K562 (cell line): Measurements from ENCODE around the gene ACP5. TPM values are rescaled to one million over a fixed set of nuclear protein-coding genes. Genes with fewer than 3 reads are reported as not detected.
"Not testable (repeated sequence)": the region's sequence is repeated elsewhere in the genome, so short reads cannot be mapped to it uniquely, and the experiment has no call there.

Source experiments
- ATAC-seq: fragments of 200-7000 bp; cut with Tn5 transposase; 3 replicates; pipeline ENCODE4 v1.9.1; 2020; ENCODE audit warnings: moderate library complexity
- BruUV-seq: library from RNA; stranded (reverse); fragments of 400-500 nt; replicated peaks from 2 replicates; lab custom pipeline; 2021; lab: Mats Ljungman, UMichigan
- CTCF ChIA-PET: fragments of 300-600 bp; formaldehyde crosslinking; extraction: SDS; loops from one replicate; lab custom pipeline; 2021; ENCODE audit warnings: low intra/inter-chr PET ratio; lab: Yijun Ruan, JAX
- POLR2A ChIA-PET: fragments of 300-600, 350-650 bp; sonication (Branson Sonifier 250); formaldehyde crosslinking; extraction: SDS; loops from one replicate; lab custom pipeline; 2021; ENCODE audit warnings: antibody characterized with exemption, inconsistent platforms; lab: Yijun Ruan, JAX
- DNase-seq, 4 experiments: peaks; one replicate each; pipeline versions ENCODE4 v3.0.0 to v3.0.0-alpha.2; 2011 to 2018; ENCODE audit warnings: low spot score in 3 of 4, mixed read lengths in 3 of 4; ENCODE audit errors: extremely low read depth in 1 of 4
- FAIRE-seq: peaks from 2 replicates; lab custom pipeline; 2011; peaks lifted over from hg19 to GRCh38; lab: Jason Lieb, UNC
- H2AFZ ChIP-seq: 2 replicates; pipeline ENCODE4 v1.6.0; 2011; ENCODE audit warnings: low read depth, low read length, control low read depth, inconsistent platforms
- H3K27ac ChIP-seq: fragments of 200-600 bp; 3 replicates; pipeline ENCODE4 v1.8.0; 2011; ENCODE audit warnings: low read depth, mild to moderate bottlenecking, control low read depth, inconsistent platforms, low read length, moderate library complexity, mixed read lengths; ENCODE audit errors: extremely low read depth
- H3K27me3 ChIP-seq, 2 experiments: fragments of 300-600 bp in 1 of 2; 2 replicates in 1 of 2; 3 replicates in 1 of 2; pipeline versions ENCODE4 v1.6.0 to v1.8.0; 2011; ENCODE audit warnings: inconsistent platforms in 2 of 2, low read length in 2 of 2, mild to moderate bottlenecking in 1 of 2, mixed read lengths in 1 of 2, moderate library complexity in 1 of 2; ENCODE audit not compliant: control insufficient read depth in 2 of 2, insufficient read depth in 2 of 2
- H3K36me3 ChIP-seq: fragments of 300-600 bp; 3 replicates; pipeline ENCODE4 v1.8.0; 2011; ENCODE audit warnings: mild to moderate bottlenecking, low read length, inconsistent platforms; ENCODE audit not compliant: control insufficient read depth, insufficient read depth
- H3K4me1 ChIP-seq, 2 experiments: fragments of 200-600 bp in 1 of 2; replicated peaks in 1 of 2; 2 replicates in 1 of 2; 3 replicates in 1 of 2; pipeline versions ENCODE4 v1.5.1 to v1.8.0; 2011; ENCODE audit warnings: inconsistent platforms in 2 of 2, low read length in 2 of 2, mild to moderate bottlenecking in 1 of 2, mixed read lengths in 1 of 2, moderate library complexity in 1 of 2; ENCODE audit not compliant: control insufficient read depth in 2 of 2, insufficient read depth in 2 of 2
- H3K4me2 ChIP-seq: 2 replicates; pipeline ENCODE4 v1.6.1; 2011; ENCODE audit warnings: low read length, control low read depth, inconsistent platforms, mixed read lengths; ENCODE audit not compliant: insufficient read depth
- H3K4me3 ChIP-seq: fragments of 200-600 bp; sonication (generic), shearing (Covaris generic); 2 replicates; pipeline ENCODE4 v1.5.1; 2016; ENCODE audit warnings: control low read depth, inconsistent platforms
- H3K79me2 ChIP-seq: fragments of 200-600 bp; 3 replicates; pipeline ENCODE4 v1.8.0; 2011; ENCODE audit warnings: low read length, inconsistent platforms; ENCODE audit not compliant: control insufficient read depth, insufficient read depth
- H3K9ac ChIP-seq, 2 experiments: 2 replicates each; pipeline versions ENCODE4 v1.6.0 to v1.6.1; 2011; ENCODE audit warnings: low read depth in 2 of 2, low read length in 2 of 2, control low read depth in 1 of 2, inconsistent platforms in 1 of 2, mild to moderate bottlenecking in 1 of 2, mixed read lengths in 1 of 2; ENCODE audit not compliant: insufficient read depth in 1 of 2
- H3K9me1 ChIP-seq: one replicate; pipeline ENCODE4 v1.6.0; 2011; ENCODE audit warnings: inconsistent platforms, mild to moderate bottlenecking, low read length, moderate library complexity; ENCODE audit not compliant: control insufficient read depth, insufficient read depth
- H3K9me3 ChIP-seq: replicated peaks from 2 replicates; pipeline ENCODE4 v1.5.1; 2011; ENCODE audit warnings: low read depth, low read length, inconsistent platforms; ENCODE audit not compliant: control insufficient read depth, insufficient read depth
- H4K20me1 ChIP-seq: replicated peaks from 2 replicates; pipeline ENCODE4 v1.6.1; 2011; ENCODE audit warnings: low read length, inconsistent platforms, mixed read lengths; ENCODE audit not compliant: control insufficient read depth, insufficient read depth
- ATF3 ChIP-seq, 2 experiments: fragments of 450-650 bp in 1 of 2; sonication (generic) in 1 of 2; formaldehyde crosslinking in 1 of 2; IDR thresholded peaks in 1 of 2; conservative IDR thresholded peaks in 1 of 2; 2 replicates each; pipeline versions ENCODE4 v1.6.1 to v1.8.1; 2016 to 2023; ENCODE audit warnings: mild to moderate bottlenecking in 2 of 2, moderate library complexity in 2 of 2, inconsistent platforms in 1 of 2, missing genetic modification reagents in 1 of 2
- HMBOX1 ChIP-seq: sonication (generic); IDR thresholded peaks from 2 replicates; pipeline ENCODE4 v1.6.1; 2016
- ZNF212 ChIP-seq: fragments of 450-650 bp; formaldehyde crosslinking; IDR thresholded peaks from 2 replicates; pipeline ENCODE4 v1.4.0; 2020; ENCODE audit warnings: mild to moderate bottlenecking
- WGBS: fragments of 100-300 bp; shearing (Covaris generic); methylation state at CpG from one replicate; pipeline ENCODE4 v1.1.6; 2016; ENCODE audit warnings: low coverage, mixed read lengths; ENCODE audit not compliant: insufficient coverage; ENCODE audit errors: missing lambda C conversion rate; 5-methylcytosine and 5-hydroxymethylcytosine counted together
- in situ Hi-C: fragments of 300-500 bp; cut with MboI; formaldehyde crosslinking; loops from 4 replicates; pipeline ENCODE4 v1.15.0; 2018; ENCODE audit warnings: inconsistent platforms, mixed read lengths
- intact Hi-C: fragments of 100-400 bp; cut with micrococcal nuclease; formaldehyde crosslinking; loops from 2 replicates; pipeline ENCODE4 v1.14.2; 2022
- polyA plus RNA-seq, 8 experiments: library from polyadenylated mRNA; depleted of rRNA in 4 of 8; stranded (reverse) in 5 of 8; unstranded in 3 of 8; fragments of >200 nt; fragmentation: Nextera tagmentation in 2 of 8; fragmentation: Illumina TruSeq in 1 of 8; extraction: Ambion mirVana in 2 of 8; extraction: Trizol in 1 of 8; gene quantifications; 2 replicates each; pipeline versions ENCODE4 v1.2.1 to v1.2.3, GENCODE V29; 2011 to 2014; ENCODE audit warnings: inconsistent platforms in 1 of 8, missing spikeins in 1 of 8
- total RNA-seq, 7 experiments: library from RNA; depleted of rRNA in 6 of 7; stranded (reverse); fragments of >200 nt in 6 of 7; fragmentation: Illumina TruSeq in 2 of 7; extraction: Trizol in 2 of 7; gene quantifications; 2 replicates each; pipeline versions ENCODE4 v1.2.1 to v1.2.3, GENCODE V29; 2011 to 2021; ENCODE audit warnings: low replicate concordance in 1 of 7

The ACP5 gene
- total and polyA plus RNA-seq, 9 of the 15 experiments (the other 6 are each of a cell fraction or from before 2014, with no cell fraction given), result 0.06 to 1.1 (median 0.31) TPM; not detected in 1

GRCh38 chr19:11624069-11624463 is 46.6 kb upstream of the ACP5 start:
- no peak overlapping the region for H3K27ac ChIP-seq
- H3K4me1 ChIP-seq, result peaks cover 3 to 5% of the 10 kb centered on the region in 2 experiments; a peak in 3 of 5 replicates
- intact Hi-C loops, result no loop called here
- H4K20me1 ChIP-seq, result no peaks in the 10 kb centered on the region
- WGBS, result 67% methylated on average over 4 of the region's 4 CpGs
- peaks cover 19% of the 10 kb centered on the region; the same call in 2 of the 3 replicates for H3K36me3 ChIP-seq
- H3K9ac ChIP-seq, result no peak overlapping the region
- peak; percentile 32; the same call in 1 of the 2 replicates for TF ChIP-seq HMBOX1
- no peak for TF ChIP-seq ZNF212 (CRISPR knock-in tag)
- DNase-seq (no peak), FAIRE-seq (no peak), ATAC-seq (no peak)
- H3K4me3 ChIP-seq, result no peak overlapping the region
- BruUV-seq, result no TSS peak
- in situ Hi-C loops, result no loop called here
- no peaks in the 10 kb centered on the region for H3K9me3 ChIP-seq
- H2AFZ ChIP-seq, result no peak overlapping the region
- H3K79me2 ChIP-seq, result no peaks in the 10 kb centered on the region
- POLR2A ChIA-PET, result interaction anchor here (1.0 to 1.3 kb wide), 4 partner anchors 15 to 516 kb away, joined by 3 to 4 read pairs (median 3); partner anchors contain the start of gene ZNF20
- no peaks in the 10 kb centered on the region; a peak in 1 of 5 replicates for H3K27me3 ChIP-seq
- CTCF ChIA-PET, result no interaction called here
- no peak overlapping the region for H3K4me2 ChIP-seq
- H3K9me1 ChIP-seq, result no peaks in the 10 kb centered on the region

- H3K4me2 ChIP-seq; H3K79me2 ChIP-seq; H4K20me1 ChIP-seq; DNase-seq; H2AFZ ChIP-seq; H3K9me3 ChIP-seq; ATAC-seq; intact Hi-C loops; H3K9me1 ChIP-seq; in situ Hi-C loops; H3K27me3 ChIP-seq; BruUV-seq; H3K4me1 ChIP-seq; H3K27ac ChIP-seq; H3K4me3 ChIP-seq; H3K9ac ChIP-seq; CTCF ChIA-PET; FAIRE-seq; TF ChIP-seq ATF3 (CRISPR knock-in tag; conservative IDR thresholded peaks at IDR 0.05): not testable (repeated sequence)
- 0 out of 2 replicates have a peak, but pooled peaks have one; percentile 8 for TF ChIP-seq ATF3 (IDR thresholded peaks at IDR 0.05)
- POLR2A ChIA-PET, result interaction anchor here (0.6 to 1.2 kb wide), 3 partner anchors 14 to 377 kb away, joined by 3 to 4 read pairs (median 3); no protein-coding TSS in a partner anchor
- peaks cover 35% of the 10 kb centered on the region for H3K36me3 ChIP-seq
- 39% methylated on average over 3 of the region's 3 CpGs for WGBS
These were observed 45.0 kb upstream of the ACP5 start for GRCh38 chr19:11622401-11622800.
